Activated CD8-positive, alpha-beta memory T cell treated with anti-CD3 and anti-CD28 coated beads for 4 hours (primary cell): ENCODE data around the gene DLGAP1.
"Not testable (repeated sequence)": the region's sequence is repeated elsewhere in the genome, so short reads cannot be mapped to it uniquely, and the experiment has no call there.

Experiments used
- DNase-seq, 2 donors: peaks; one replicate each; pipeline ENCODE4 v3.0.0-alpha.2; 2020; ENCODE audit warnings: low read depth in 2 of 2

The DLGAP1 gene

GRCh38 chr18:3498698-3499471 lies 956.2 kb downstream of the DLGAP1 start:
- no peak for DNase-seq

- no peak for DNase-seq
These were observed 959.2 kb downstream of the DLGAP1 start for GRCh38 chr18:3495691-3496430.

GRCh38 chr18:3494569-3494968 lies 960.5 kb downstream of the DLGAP1 start:
- DNase-seq = no peak

GRCh38 chr18:3494245-3494526 lies 960.9 kb downstream of the DLGAP1 start:
- no peak for DNase-seq

- DNase-seq = no peak
These were observed 961.4 kb downstream of the DLGAP1 start for GRCh38 chr18:3493501-3494244.

- no peak for DNase-seq
These were observed 962.4 kb downstream of the DLGAP1 start for GRCh38 chr18:3492721-3493120.

- no peak for DNase-seq
These were observed 963.0 kb downstream of the DLGAP1 start for GRCh38 chr18:3491981-3492555.

GRCh38 chr18:3489462-3489861 lies 965.6 kb downstream of the DLGAP1 start:
- no peak for DNase-seq

GRCh38 chr18:3486512-3486911 lies 968.6 kb downstream of the DLGAP1 start:
- no peak for DNase-seq

GRCh38 chr18:3485153-3486149 lies 969.7 kb downstream of the DLGAP1 start:
- no peak for DNase-seq

- no peak for DNase-seq
These were observed 972.8 kb downstream of the DLGAP1 start for GRCh38 chr18:3482258-3482657.

GRCh38 chr18:3481696-3482210 lies 973.4 kb downstream of the DLGAP1 start:
- DNase-seq = no peak

- no peak for DNase-seq
These were observed 974.1 kb downstream of the DLGAP1 start for GRCh38 chr18:3480827-3481573.

GRCh38 chr18:3479978-3480509 lies 975.1 kb downstream of the DLGAP1 start:
- DNase-seq = no peak

GRCh38 chr18:3478262-3478978 lies 976.7 kb downstream of the DLGAP1 start:
- no peak for DNase-seq

- no peak for DNase-seq
These were observed 982.2 kb downstream of the DLGAP1 start for GRCh38 chr18:3472681-3473544.

GRCh38 chr18:3472121-3472520 lies 983.0 kb downstream of the DLGAP1 start:
- DNase-seq = not testable (repeated sequence)

- DNase-seq = no peak
These were observed 983.9 kb downstream of the DLGAP1 start for GRCh38 chr18:3471141-3471648.
